ENCODE data around the gene NME7. TPM values are rescaled to one million over a fixed set of nuclear protein-coding genes. Genes with fewer than 3 reads are reported as not detected.

Gene NME7
- total and polyA plus RNA-seq, 2 experiments from 2014 or later = 39.1 to 48.5 TPM

GRCh38 chr1:169196581-169196980 is 171.0 kb downstream of the NME7 start:
- Histone ChIP-seq H3K27ac (ENCODE audit: low read depth) (no peak overlapping the region), H3K27me3 (ENCODE audit: insufficient read depth) (no peaks in the 10 kb centered on the region), H3K36me3 (ENCODE audit: insufficient read depth) (no peaks in the 10 kb centered on the region), H3K4me3 (no peak overlapping the region), H3K79me2 (replicated peaks; ENCODE audit: insufficient read depth) (no peaks in the 10 kb centered on the region), H3K4me2 (no peak overlapping the region), H3K9me2 (ENCODE audit: insufficient read depth) (0 out of 2 replicates have a peak, but pooled peaks cover 4% of the 10 kb centered on the region), H2AFZ (no peak overlapping the region), H3F3A (replicated peaks; ENCODE audit: low read depth) (no peaks in the 10 kb centered on the region), H4K20me1 (replicated peaks; ENCODE audit: insufficient read depth) (no peaks in the 10 kb centered on the region), H3K4me1 (ENCODE audit: insufficient read depth) (no peaks in the 10 kb centered on the region)
- TF ChIP-seq POLR2AphosphoS5 (IDR thresholded peaks at IDR 0.05; ENCODE audit: low read depth) (no peak), ZNF462 (CRISPR knock-in tag; IDR thresholded peaks at IDR 0.05) (no peak), NANOG (IDR thresholded peaks at IDR 0.05; ENCODE audit: borderline replicate concordance) (no peak), ZNF114 (CRISPR knock-in tag; IDR thresholded peaks at IDR 0.05) (no peak), CREB1 (CRISPR knock-in tag; IDR thresholded peaks at IDR 0.05; ENCODE audit: low read depth) (no peak)
- Mint-ChIP-seq H3K36me3 (ENCODE audit: low read depth) (0 out of 3 replicates have a peak, but pooled peaks cover 3% of the 10 kb centered on the region), H3K27me3 (ENCODE audit: insufficient read depth, low read depth, poor library complexity) (peaks cover 4% of the 10 kb centered on the region), H3K4me1 (peaks cover 6% of the 10 kb centered on the region), H3K4me3 (no peak overlapping the region), H3K27ac (no peak overlapping the region), H3K9me3 (peaks cover 8% of the 10 kb centered on the region; the same call in 2 of the 3 replicates)
- DNase-seq (ENCODE audit: low spot score) (no peak), ATAC-seq (no peak)

- H3K27me3 ChIP-seq (ENCODE audit: insufficient read depth) = no peaks in the 10 kb centered on the region
- no peaks in the 10 kb centered on the region for H3K4me1 ChIP-seq (ENCODE audit: insufficient read depth)
- H2AFZ ChIP-seq = no peak overlapping the region
- H3K79me2 ChIP-seq (replicated peaks; ENCODE audit: insufficient read depth) = no peaks in the 10 kb centered on the region
- ATAC-seq (no peak), DNase-seq (ENCODE audit: low spot score) (no peak)
- H3K36me3 ChIP-seq (ENCODE audit: insufficient read depth) = no peaks in the 10 kb centered on the region
- no peaks in the 10 kb centered on the region for H4K20me1 ChIP-seq (replicated peaks; ENCODE audit: insufficient read depth)
- TF ChIP-seq POLR2AphosphoS5 (IDR thresholded peaks at IDR 0.05; ENCODE audit: low read depth) = no peak
- no peak for TF ChIP-seq ETS1 (IDR thresholded peaks at IDR 0.05)
- no peak for TF ChIP-seq JUNB (IDR thresholded peaks at IDR 0.05; ENCODE audit: unreplicated experiment)
- no peak for TF ChIP-seq NANOG (IDR thresholded peaks at IDR 0.05; ENCODE audit: borderline replicate concordance)
- TF ChIP-seq STAT1 (IDR thresholded peaks at IDR 0.05; ENCODE audit: unreplicated experiment) = no peak
- TF ChIP-seq EZH2 (IDR thresholded peaks at IDR 0.05; ENCODE audit: low read depth, unreplicated experiment) = no peak
- TF ChIP-seq ZNF331 (CRISPR knock-in tag; IDR thresholded peaks at IDR 0.05; ENCODE audit: low read depth) = no peak
- TF ChIP-seq CREB1 (CRISPR knock-in tag; IDR thresholded peaks at IDR 0.05; ENCODE audit: low read depth) = no peak
- TF ChIP-seq EZH2phosphoT487 (IDR thresholded peaks at IDR 0.05; ENCODE audit: unreplicated experiment) = no peak
- Mint-ChIP-seq H3K4me3 (no peak overlapping the region), H3K9me3 (peaks cover 8% of the 10 kb centered on the region; the same call in 2 of the 3 replicates), H3K4me1 (peaks cover 6% of the 10 kb centered on the region), H3K36me3 (ENCODE audit: low read depth) (0 out of 3 replicates have a peak, but pooled peaks cover 3% of the 10 kb centered on the region), H3K27ac (no peak overlapping the region), H3K27me3 (ENCODE audit: insufficient read depth, low read depth, poor library complexity) (peaks cover 4% of the 10 kb centered on the region)
- H3K9me2 ChIP-seq (ENCODE audit: insufficient read depth) = 0 out of 2 replicates have a peak, but pooled peaks cover 4% of the 10 kb centered on the region
- no peak overlapping the region for H3K4me3 ChIP-seq
- H3F3A ChIP-seq (replicated peaks; ENCODE audit: low read depth) = no peaks in the 10 kb centered on the region
- no peak overlapping the region for H3K4me2 ChIP-seq
- no peak overlapping the region for H3K27ac ChIP-seq (ENCODE audit: low read depth)
Observed at GRCh38 chr1:169196161-169196560, 171.4 kb downstream of the NME7 start.
